Stomach (tissue), 9 donors: ENCODE results near the gene ABCC9. TPM values are rescaled to one million over a fixed set of nuclear protein-coding genes. Genes with fewer than 3 reads are reported as not detected.

Experiments used
- DNase-seq, 2 donors: peaks; one replicate each; pipeline versions ENCODE4 v3.0.0 to v3.0.0-alpha.2; 2013 to 2019
- H3K27ac ChIP-seq, 5 donors: fragments of 200-600 bp in 4 of 5; sonication (generic) in 4 of 5; one replicate each; pipeline ENCODE4 v1.5.1; 2013 to 2019; ENCODE audit warnings: mild to moderate bottlenecking in 1 of 5, moderate library complexity in 1 of 5
- H3K27me3 ChIP-seq, 3 donors: fragments of 200-600 bp; sonication (generic); one replicate each; pipeline ENCODE4 v1.5.1; 2017 to 2019; ENCODE audit warnings: mixed run types in 1 of 3
- H3K36me3 ChIP-seq, 4 donors: fragments of 200-600 bp; sonication (generic); 1 replicate in 3 of 4; 2 replicates in 1 of 4; pipeline ENCODE4 v1.5.1; 2016 to 2019
- H3K4me1 ChIP-seq, 4 donors: fragments of 200-600 bp; sonication (generic); one replicate each; pipeline ENCODE4 v1.5.1; 2016 to 2019
- H3K4me3 ChIP-seq, 4 donors: fragments of 200-600 bp; sonication (generic) in 3 of 4; one replicate each; pipeline ENCODE4 v1.5.1; 2016 to 2019; ENCODE audit warnings: mild to moderate bottlenecking in 1 of 4
- H3K9me3 ChIP-seq, 4 donors: fragments of 200-600 bp; sonication (generic); one replicate each; pipeline ENCODE4 v1.5.1; 2016 to 2019
- CTCF ChIP-seq, 7 experiments: fragments of 450-650 bp in 4 of 7; fragments of 200-600 bp in 3 of 7; sonication (generic) in 3 of 7; IDR thresholded peaks; one replicate each; pipeline ENCODE4 v1.5.1; 2016 to 2019; ENCODE audit warnings: antibody characterized with exemption in 7 of 7, control low read depth in 2 of 7, mild to moderate bottlenecking in 1 of 7
- EP300 ChIP-seq: sonication (generic); formaldehyde crosslinking; IDR thresholded peaks from one replicate; pipeline ENCODE4 v1.6.1; 2017; ENCODE audit warnings: antibody characterized with exemption
- POLR2A ChIP-seq, 4 donors: fragments of 450-650 bp; IDR thresholded peaks; one replicate each; pipeline ENCODE4 v1.6.1; 2016; ENCODE audit warnings: antibody characterized with exemption in 4 of 4, control low read depth in 2 of 4, mild to moderate bottlenecking in 1 of 4, moderate library complexity in 1 of 4
- POLR2AphosphoS5 ChIP-seq, 3 donors: sonication (generic); formaldehyde crosslinking; IDR thresholded peaks; one replicate each; pipeline ENCODE4 v1.6.1; 2016; ENCODE audit warnings: antibody characterized with exemption in 3 of 3
- WGBS, 5 donors: extraction: QIAGEN DNeasy Blood & Tissue Kit in 3 of 5; methylation state at CpG; one replicate each; pipeline versions ENCODE4 v1.1.5 to v1.1.7; 2013 to 2018; 5-methylcytosine and 5-hydroxymethylcytosine counted together
- intact Hi-C: fragments of 100-400 bp; cut with DNase I; formaldehyde crosslinking; loops from one replicate; pipeline ENCODE4 v1.15.1; 2023; ENCODE audit warnings: low total_unique reads
- polyA plus RNA-seq, 3 donors: library from polyadenylated mRNA; stranded (reverse); fragments of 200-250 nt; gene quantifications; one replicate each; pipeline ENCODE4 v1.2.3, GENCODE V29; 2013
- total RNA-seq, 5 donors: library from RNA; depleted of rRNA; stranded (reverse); fragments of >200 nt; gene quantifications; one replicate each; pipeline versions ENCODE4 v1.1.0 to v1.2.3, GENCODE V29; 2014 to 2016
- donor health status: healthy with polysubstance abuse.
- donor health status: Bipolar disorder and iron deficiency.
- donor health status: healthy.

ABCC9 gene
- total and polyA plus RNA-seq, 8 donors: 1.2 to 60.1 (median 10.4) TPM

DNA sequence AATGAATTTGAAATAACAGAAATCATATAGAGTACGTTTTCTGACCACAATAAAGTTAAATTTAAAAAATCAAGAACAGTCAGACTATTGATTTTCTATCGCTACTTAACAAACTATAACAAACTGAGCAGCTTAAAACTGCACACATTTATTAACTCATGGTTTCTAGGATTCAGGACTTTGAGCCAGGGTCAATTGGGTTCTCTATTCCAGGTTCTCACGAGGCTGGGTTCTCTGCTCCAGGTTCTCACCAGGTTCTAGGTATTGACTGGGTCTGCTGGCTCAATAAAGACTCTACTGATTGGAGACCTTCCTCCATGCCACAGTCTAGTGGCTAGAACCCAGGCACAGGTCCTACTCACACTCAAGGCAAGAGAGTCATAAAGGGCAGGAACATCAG lies 22.8 kb downstream of the ABCC9 start:
- no peaks in the 10 kb centered on the region for H3K9me3 ChIP-seq
- H3K4me1 ChIP-seq: no peaks in the 10 kb centered on the region
- WGBS, 5 donors: 64 to 68% (median 65%) methylated on average over 3 of the region's 3 CpGs
- intact Hi-C loops: no loop called here
- TF ChIP-seq POLR2A (IDR thresholded peaks at IDR 0.05) (no peak), POLR2AphosphoS5 (IDR thresholded peaks at IDR 0.05) (no peak), EP300 (no peak), CTCF (IDR thresholded peaks at IDR 0.05) (no peak)
- no peaks in the 10 kb centered on the region for H3K27me3 ChIP-seq
- no peak overlapping the region for H3K27ac ChIP-seq
- peaks cover 0 to 7% (median 0%) of the 10 kb centered on the region in 4 donors for H3K36me3 ChIP-seq
- no peak overlapping the region for H3K4me3 ChIP-seq
- DNase-seq: no peak

DNA sequence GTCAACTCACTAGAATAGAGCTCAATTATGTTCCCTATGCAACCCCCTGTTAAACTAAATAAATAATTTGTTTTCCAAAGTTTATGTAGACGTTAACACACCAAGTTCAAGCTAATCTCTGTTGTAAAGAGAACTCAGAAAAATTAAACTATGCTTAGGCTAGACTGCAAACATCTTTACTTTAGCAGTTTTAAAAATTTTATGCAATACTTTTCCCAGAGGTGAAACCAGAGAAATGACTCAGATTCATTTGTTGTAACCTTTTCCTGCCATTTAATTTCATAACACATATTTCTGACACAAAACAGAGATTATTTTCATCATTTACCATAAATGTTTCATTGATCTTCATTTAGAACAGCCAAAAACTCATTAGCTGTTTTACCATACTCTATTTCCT lies 27.4 kb downstream of the ABCC9 start:
- 39 to 63% (median 50%) methylated on average over 1 of the region's 1 CpG for WGBS, 5 donors
- no peak for DNase-seq
- intact Hi-C loops: no loop called here
- no peaks in the 10 kb centered on the region for H3K4me1 ChIP-seq
- no peaks in the 10 kb centered on the region for H3K36me3 ChIP-seq
- no peak overlapping the region for H3K27ac ChIP-seq
- H3K9me3 ChIP-seq: no peaks in the 10 kb centered on the region
- H3K27me3 ChIP-seq: no peaks in the 10 kb centered on the region
- no peak for TF ChIP-seq POLR2A (IDR thresholded peaks at IDR 0.05)
- TF ChIP-seq EP300: no peak
- TF ChIP-seq CTCF (IDR thresholded peaks at IDR 0.05): no peak
- TF ChIP-seq POLR2AphosphoS5 (IDR thresholded peaks at IDR 0.05): no peak
- H3K4me3 ChIP-seq: no peak overlapping the region

- H3K27ac ChIP-seq: no peak overlapping the region
- no peak for TF ChIP-seq EP300
- TF ChIP-seq CTCF (IDR thresholded peaks at IDR 0.05): no peak
- TF ChIP-seq POLR2AphosphoS5 (IDR thresholded peaks at IDR 0.05): no peak
- no peak for TF ChIP-seq POLR2A (IDR thresholded peaks at IDR 0.05)
- peaks cover 0 to 7% (median 0%) of the 10 kb centered on the region in 4 donors for H3K36me3 ChIP-seq
- 68 to 82% (median 79%) methylated on average over 3 of the region's 3 CpGs for WGBS, 5 donors
- no peak overlapping the region for H3K4me3 ChIP-seq
- H3K9me3 ChIP-seq: no peaks in the 10 kb centered on the region
- intact Hi-C loops: no loop called here
- DNase-seq: no peak
- H3K4me1 ChIP-seq: no peaks in the 10 kb centered on the region
- H3K27me3 ChIP-seq: no peaks in the 10 kb centered on the region
These were observed 28.9 kb downstream of the ABCC9 start for GRCh38 chr12:21912318-21912717.

DNA sequence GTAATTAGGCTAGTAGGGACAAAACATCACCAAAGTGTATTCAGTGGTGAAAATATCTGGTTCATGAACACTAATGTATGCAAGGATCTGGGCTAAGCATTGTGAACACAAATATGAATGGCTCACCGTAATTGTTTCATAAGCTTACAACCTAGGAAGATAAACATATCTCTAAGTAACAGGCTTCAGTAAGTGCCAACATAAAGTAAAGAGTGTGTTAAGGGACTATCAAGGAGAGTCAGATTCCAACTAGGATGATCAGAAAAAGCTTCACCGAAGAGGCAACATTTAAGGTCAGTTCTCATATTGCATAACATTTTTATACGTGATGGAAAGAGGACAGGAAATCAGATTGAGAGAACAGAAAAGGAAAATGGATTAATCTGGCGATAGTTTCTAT lies 29.4 kb downstream of the ABCC9 start:
- intact Hi-C loops: no loop called here
- H3K36me3 ChIP-seq: peaks cover 0 to 7% (median 2%) of the 10 kb centered on the region in 4 donors
- no peaks in the 10 kb centered on the region for H3K9me3 ChIP-seq
- DNase-seq: no peak
- no peak overlapping the region for H3K4me3 ChIP-seq
- no peaks in the 10 kb centered on the region for H3K27me3 ChIP-seq
- TF ChIP-seq POLR2AphosphoS5 (IDR thresholded peaks at IDR 0.05): no peak
- TF ChIP-seq POLR2A (IDR thresholded peaks at IDR 0.05): no peak
- TF ChIP-seq CTCF (IDR thresholded peaks at IDR 0.05): no peak
- TF ChIP-seq EP300: no peak
- no peaks in the 10 kb centered on the region for H3K4me1 ChIP-seq
- WGBS, 5 donors: 70 to 84% (median 75%) methylated on average over 4 of the region's 4 CpGs
- H3K27ac ChIP-seq: no peak overlapping the region
